HG03378 (cell line): ENCODE data around the gene TMEM17.

Experiments
- ATAC-seq: cut with Tn5 transposase; IDR thresholded peaks from one replicate; pipeline ENCODE4 v1.9.1; 2021; ENCODE audit warnings: mild to moderate bottlenecking, moderate library complexity; ENCODE audit not compliant: unreplicated experiment

TMEM17 gene

DNA sequence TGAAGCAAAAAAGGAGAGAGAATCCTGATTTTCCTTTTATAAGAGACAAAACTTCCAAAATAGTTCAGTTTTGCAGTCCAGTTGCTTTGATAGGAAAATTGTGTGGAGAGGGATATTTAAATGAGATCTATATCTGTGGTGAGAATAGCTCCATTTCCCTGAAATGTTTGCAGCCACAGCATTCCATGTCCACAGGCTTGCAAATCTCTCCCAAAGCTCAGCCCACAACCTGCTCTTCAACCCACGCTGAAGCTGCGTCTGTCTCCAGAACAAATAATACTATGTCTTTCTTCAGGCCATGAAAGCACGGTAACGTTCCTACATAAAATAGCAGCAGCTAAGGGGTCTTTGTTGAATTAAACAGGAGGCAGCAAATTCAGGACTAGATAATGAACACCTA lies 31.8 kb downstream of the TMEM17 start:
- ATAC-seq = no peak

DNA sequence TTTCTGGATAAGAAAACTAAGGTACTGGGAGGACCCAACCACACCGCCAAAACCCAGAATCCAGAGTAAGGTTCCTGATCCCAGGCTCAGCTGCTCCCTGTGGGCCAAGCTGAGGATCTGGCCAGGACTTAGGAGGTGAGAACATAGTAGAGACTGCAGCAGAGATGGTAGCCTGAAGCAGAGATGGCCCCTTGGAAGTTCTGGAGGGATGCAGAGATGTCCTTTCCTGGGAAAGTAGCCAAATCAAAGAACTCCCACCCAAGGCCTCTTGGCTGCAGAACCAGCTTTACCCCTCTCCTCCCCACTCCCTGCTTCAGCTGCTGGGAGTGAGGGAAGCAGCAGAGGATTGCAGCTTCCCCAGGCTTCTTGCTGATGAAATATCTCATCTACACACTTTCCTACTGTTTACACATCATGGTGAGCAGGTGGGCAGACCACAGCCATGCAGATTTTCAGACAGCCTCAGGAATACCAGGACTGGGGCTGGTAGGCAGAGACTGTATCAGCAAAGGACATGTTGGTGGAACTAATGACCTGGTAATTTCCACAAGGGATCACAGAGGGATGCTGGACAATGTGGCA lies 32.7 kb downstream of the TMEM17 start:
- ATAC-seq = no peak

DNA sequence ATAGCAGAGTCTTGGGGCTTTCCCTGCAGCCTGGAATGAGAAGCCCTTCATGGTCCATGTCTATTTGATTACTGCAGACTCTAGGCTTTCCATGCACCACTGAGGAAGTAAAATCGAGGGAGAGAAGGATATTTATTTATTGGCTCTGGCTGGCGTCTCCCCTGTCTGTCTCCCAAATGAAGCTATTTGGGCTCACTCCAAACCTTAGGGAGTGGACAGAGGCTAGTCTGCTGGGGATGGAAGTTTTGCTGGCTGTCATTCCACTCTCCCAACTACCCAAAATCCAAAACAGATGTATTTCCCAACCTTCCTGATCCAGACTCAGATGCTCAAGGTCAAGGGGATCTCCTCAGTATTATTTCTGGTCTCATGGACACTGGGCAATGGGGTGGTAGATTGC lies 33.7 kb downstream of the TMEM17 start:
- no peak for ATAC-seq

- no peak for ATAC-seq
Observed at GRCh38 chr2:62471816-62472215, 34.2 kb downstream of the TMEM17 start.

- ATAC-seq = no peak
Observed at GRCh38 chr2:62471404-62471803, 34.6 kb downstream of the TMEM17 start.

- no peak for ATAC-seq
Observed at GRCh38 chr2:62469548-62469947, 36.4 kb downstream of the TMEM17 start.

- ATAC-seq = no peak
Observed at GRCh38 chr2:62469114-62469513, 36.9 kb downstream of the TMEM17 start.

- no peak for ATAC-seq
Observed at GRCh38 chr2:62467475-62468321, 38.3 kb downstream of the TMEM17 start.

GRCh38 chr2:62467100-62467474 lies 38.9 kb downstream of the TMEM17 start:
- no peak for ATAC-seq

DNA sequence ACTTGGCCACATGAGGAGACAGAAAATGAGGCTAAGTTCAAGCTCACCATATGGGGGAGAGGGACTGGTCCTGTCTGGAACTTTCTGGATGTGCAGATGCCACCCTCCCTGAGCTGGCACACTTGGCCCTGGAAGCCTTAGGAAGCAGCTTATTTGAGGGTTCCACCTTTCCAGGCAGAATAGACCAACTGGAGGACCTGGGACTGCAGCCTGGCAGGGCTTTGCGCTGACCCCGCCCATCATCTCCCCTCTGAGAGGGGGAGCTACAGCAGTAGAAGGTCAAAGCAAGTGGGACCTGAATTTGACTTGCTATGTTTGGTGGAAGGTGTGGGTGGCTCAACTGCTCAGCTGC lies 39.5 kb downstream of the TMEM17 start:
- ATAC-seq = no peak

DNA sequence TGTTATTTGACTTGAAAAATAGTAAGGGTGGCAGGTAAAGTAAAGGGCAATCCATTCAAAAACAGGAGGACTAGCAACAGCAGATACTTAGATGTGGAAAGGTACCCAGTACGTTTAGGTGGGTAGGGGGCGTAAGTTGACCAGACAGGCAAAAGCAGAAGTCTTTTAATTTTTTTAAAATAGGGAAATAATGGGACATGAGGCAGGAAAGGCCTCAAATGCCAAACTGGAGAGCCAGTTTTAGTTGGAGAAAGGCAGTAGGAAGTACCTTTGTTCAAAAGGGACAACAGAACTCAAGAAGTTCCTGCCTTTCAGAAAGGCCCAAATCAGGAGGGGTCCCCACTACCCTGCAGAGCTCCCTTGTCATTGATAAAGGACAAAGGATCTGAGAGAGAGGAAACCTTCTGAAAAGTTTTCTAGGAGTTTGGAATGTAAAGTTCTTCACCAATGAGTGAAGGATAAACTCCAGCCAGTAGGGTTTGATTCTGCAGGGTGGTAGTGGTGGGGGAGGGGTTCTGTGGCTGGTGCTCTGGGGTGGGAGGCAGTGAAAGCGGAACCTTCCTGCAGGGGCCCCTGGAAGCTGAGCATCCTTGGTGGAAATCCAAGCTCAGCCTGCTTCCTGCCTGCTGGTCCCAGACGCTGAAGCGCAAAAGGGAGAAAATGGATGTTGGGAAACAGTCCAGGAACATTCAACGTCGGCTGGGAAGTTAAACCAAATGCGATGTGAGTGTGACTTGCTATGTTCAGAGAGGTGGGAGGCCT lies 40.1 kb downstream of the TMEM17 start:
- no peak for ATAC-seq

DNA sequence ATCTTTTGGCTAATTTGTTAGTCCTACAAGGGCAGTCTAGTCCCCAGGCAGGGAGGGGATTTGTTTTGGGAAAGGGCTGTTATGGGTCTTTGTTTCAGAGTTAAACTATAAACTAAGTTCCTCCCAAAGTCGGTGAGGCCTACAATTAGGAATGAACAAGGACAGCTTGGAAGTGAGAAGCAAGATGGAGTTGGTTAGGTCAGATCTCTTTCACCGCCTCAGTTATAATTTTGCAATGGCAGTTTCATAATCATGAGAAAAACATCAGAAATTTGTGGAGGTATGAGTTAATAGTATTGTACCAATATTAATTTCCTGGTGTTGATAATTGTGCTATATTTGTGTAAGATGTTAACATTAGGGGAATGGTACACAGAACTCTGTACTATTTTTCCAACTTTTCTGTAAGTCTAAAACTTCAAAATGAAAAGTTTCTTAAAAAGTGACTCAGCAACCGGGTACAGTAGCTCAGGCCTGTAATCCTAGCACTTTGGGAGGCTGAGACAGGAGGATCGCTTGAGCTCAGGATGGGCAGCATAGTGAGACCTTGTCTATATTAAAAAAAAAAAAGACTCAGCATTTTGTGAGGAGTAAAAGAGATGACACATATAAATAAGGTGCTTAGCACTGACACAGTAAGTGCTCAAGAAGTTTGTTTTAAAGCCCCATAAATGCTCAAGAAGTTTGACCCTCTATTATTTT lies 40.8 kb downstream of the TMEM17 start:
- ATAC-seq = no peak

GRCh38 chr2:62464221-62465007 lies 41.6 kb downstream of the TMEM17 start:
- ATAC-seq = no peak

GRCh38 chr2:62462211-62462610 lies 43.8 kb downstream of the TMEM17 start:
- no peak for ATAC-seq

GRCh38 chr2:62461707-62462106 lies 44.3 kb downstream of the TMEM17 start:
- ATAC-seq = no peak

DNA sequence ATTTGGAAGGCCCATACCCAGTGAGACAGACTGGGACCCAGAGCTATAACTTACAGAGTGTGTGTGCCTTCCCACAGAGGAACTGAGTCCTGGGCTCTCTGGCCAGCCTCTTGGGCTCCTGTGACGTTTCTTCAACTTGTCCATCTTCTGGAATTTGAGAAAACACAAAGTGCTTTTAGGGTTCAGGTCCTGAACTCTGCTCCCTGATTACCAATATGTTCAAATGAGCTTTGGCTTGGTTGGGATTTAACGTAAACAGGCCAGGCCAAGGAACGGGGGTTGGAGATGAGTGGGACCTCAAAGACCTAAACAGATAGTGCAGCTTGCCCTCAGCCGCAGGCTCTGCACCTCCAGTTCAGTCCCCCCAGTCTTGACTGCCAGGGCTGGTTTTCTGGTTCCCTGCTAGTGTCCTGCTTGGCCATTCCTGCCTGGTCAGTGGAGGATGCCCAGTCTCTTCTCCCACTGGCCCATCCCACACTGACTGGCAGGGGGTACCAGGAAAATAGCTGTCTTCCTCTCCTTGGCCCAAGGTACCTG lies 44.9 kb downstream of the TMEM17 start:
- no peak for ATAC-seq

GRCh38 chr2:62460175-62460574 lies 45.8 kb downstream of the TMEM17 start:
- no peak for ATAC-seq

DNA sequence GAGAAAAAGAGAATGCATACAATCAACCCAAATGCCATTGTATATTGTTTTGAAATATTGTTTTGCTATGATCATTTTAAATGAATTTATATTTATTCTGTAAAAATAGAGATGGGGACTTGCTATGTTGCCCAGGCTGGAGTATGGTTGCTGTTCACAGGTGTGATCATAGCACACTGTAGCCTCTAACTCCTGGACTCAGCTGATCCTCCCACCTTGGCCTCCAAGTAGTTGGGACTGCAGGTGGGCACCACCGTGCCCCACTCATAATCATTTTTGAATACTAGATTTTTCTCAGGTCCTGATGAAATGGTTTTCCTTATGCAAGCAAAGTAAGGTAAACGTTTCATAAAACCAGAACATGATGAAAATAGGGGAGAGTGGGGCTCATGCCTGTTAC lies 46.3 kb downstream of the TMEM17 start:
- no peak for ATAC-seq

DNA sequence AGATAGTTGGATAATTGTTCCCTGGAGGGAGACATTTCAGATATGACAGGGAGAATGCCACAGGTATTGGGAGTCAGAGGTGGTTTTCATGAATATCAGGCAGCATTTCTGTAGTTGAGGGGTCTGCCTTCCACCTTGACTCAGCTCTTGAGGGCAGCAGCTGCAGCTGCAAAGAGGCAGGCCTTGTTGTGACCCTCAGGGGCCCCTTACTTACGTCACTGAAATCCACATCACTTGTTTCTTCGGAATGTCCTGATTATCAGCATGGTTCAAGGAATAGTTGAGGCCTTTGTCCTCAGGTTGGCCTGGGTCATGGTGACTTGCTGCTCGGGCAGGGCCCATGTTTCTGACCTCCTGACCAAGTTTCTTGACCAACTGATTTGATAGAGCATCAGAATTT lies 46.9 kb downstream of the TMEM17 start:
- ATAC-seq = no peak

- no peak for ATAC-seq
Observed at GRCh38 chr2:62458671-62459081, 47.3 kb downstream of the TMEM17 start.
